ENCODE measurements around the gene RABEP2.

DNA sequence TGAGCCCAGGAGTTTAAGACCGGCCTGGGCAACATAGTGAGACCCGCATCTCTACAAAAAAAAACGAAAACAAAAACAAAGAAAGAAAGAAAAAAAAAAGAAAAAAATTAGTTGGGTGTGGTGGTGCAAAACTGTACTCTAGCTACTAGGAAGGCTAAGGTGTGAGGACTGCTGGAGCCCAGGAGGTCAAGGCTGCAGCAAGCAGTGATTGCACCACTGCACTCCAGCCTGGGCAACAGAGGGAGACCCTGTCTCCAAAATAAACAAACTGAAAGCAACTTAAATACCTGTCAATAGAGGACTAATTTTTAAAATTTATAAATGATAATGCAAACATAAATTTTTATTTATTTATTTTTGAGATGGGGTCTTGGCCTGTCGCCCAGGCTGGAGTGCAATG, 29.4 kb downstream of the RABEP2 start:
- TF ChIP-seq, protein P1, sequence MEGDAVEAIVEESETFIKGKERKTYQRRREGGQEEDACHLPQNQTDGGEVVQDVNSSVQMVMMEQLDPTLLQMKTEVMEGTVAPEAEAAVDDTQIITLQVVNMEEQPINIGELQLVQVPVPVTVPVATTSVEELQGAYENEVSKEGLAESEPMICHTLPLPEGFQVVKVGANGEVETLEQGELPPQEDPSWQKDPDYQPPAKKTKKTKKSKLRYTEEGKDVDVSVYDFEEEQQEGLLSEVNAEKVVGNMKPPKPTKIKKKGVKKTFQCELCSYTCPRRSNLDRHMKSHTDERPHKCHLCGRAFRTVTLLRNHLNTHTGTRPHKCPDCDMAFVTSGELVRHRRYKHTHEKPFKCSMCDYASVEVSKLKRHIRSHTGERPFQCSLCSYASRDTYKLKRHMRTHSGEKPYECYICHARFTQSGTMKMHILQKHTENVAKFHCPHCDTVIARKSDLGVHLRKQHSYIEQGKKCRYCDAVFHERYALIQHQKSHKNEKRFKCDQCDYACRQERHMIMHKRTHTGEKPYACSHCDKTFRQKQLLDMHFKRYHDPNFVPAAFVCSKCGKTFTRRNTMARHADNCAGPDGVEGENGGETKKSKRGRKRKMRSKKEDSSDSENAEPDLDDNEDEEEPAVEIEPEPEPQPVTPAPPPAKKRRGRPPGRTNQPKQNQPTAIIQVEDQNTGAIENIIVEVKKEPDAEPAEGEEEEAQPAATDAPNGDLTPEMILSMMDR (IDR thresholded peaks at IDR 0.05), result no peak
- TF ChIP-seq POLR2A (IDR thresholded peaks at IDR 0.05), result no peak
